HepG2 (cell line): ENCODE results near the gene UBL4B. TPM values are rescaled to one million over a fixed set of nuclear protein-coding genes. Genes with fewer than 3 reads are reported as not detected.

Experiments
- ATAC-seq: fragments of 200-7000 bp; cut with Tn5 transposase; 3 replicates; pipeline ENCODE4 v1.9.1; 2020; ENCODE audit warnings: mild to moderate bottlenecking, moderate library complexity
- BruUV-seq: library from RNA; stranded (reverse); fragments of 400-500 nt; replicated peaks from 2 replicates; lab custom pipeline; 2021; lab: Mats Ljungman, UMichigan
- CTCF ChIA-PET: fragments of 300-600 bp; formaldehyde crosslinking; extraction: SDS; loops from one replicate; lab custom pipeline; 2021; ENCODE audit warnings: low total read pairs, inconsistent platforms, low intra/inter-chr PET ratio; lab: Yijun Ruan, JAX
- POLR2A ChIA-PET: fragments of 350-600 bp; sonication (Branson Sonifier 250); formaldehyde crosslinking; loops from one replicate; lab custom pipeline; 2020; ENCODE audit warnings: antibody characterized with exemption, inconsistent platforms; lab: Yijun Ruan, JAX
- DNase-seq: peaks from one replicate; pipeline ENCODE4 v3.0.0-alpha.2; 2015; ENCODE audit warnings: low spot score
- FAIRE-seq: peaks from 3 replicates; lab custom pipeline; 2011; peaks lifted over from hg19 to GRCh38; lab: Jason Lieb, UNC
- H2AFZ ChIP-seq: one replicate; pipeline ENCODE4 v1.6.1; 2011; ENCODE audit warnings: low read length, inconsistent platforms
- H3K27ac ChIP-seq: fragments of 300-600 bp; 3 replicates; pipeline ENCODE4 v1.8.0; 2011; ENCODE audit warnings: mixed run types, mild to moderate bottlenecking, mixed read lengths, low read length, inconsistent platforms; ENCODE audit not compliant: insufficient read depth; ENCODE audit errors: extremely low read length
- H3K27me3 ChIP-seq, 2 experiments: fragments of 200-600 bp in 1 of 2; 2 replicates in 1 of 2; 3 replicates in 1 of 2; pipeline versions ENCODE4 v1.6.0 to v1.8.0; 2011; ENCODE audit warnings: low read length in 2 of 2, mild to moderate bottlenecking in 2 of 2, moderate library complexity in 2 of 2, inconsistent platforms in 1 of 2; ENCODE audit not compliant: insufficient read depth in 2 of 2, control insufficient read depth in 1 of 2
- H3K36me3 ChIP-seq, 2 experiments: fragments of 200-600 bp in 1 of 2; replicated peaks in 1 of 2; 2 replicates in 1 of 2; 3 replicates in 1 of 2; pipeline versions ENCODE4 v1.5.1 to v1.8.0; 2011; ENCODE audit warnings: low read length in 2 of 2, inconsistent platforms in 1 of 2; ENCODE audit not compliant: insufficient read depth in 2 of 2, control insufficient read depth in 1 of 2
- H3K4me1 ChIP-seq: 2 replicates; pipeline ENCODE4 v1.5.1; 2012; ENCODE audit warnings: low read length, inconsistent platforms; ENCODE audit not compliant: insufficient read depth
- H3K4me2 ChIP-seq: 2 replicates; pipeline ENCODE4 v1.6.0; 2011; ENCODE audit warnings: low read depth, low read length, inconsistent platforms
- H3K4me3 ChIP-seq, 3 experiments: fragments of 200-600 bp in 1 of 3; sonication (generic), shearing (Covaris generic) in 1 of 3; replicated peaks in 1 of 3; 2 replicates each; pipeline ENCODE4 v1.5.1; 2011 to 2016; ENCODE audit warnings: low read length in 3 of 3, inconsistent platforms in 2 of 3, low read depth in 2 of 3, mild to moderate bottlenecking in 2 of 3, control low read depth in 1 of 3, mixed read lengths in 1 of 3; ENCODE audit not compliant: insufficient read depth in 1 of 3
- H3K79me2 ChIP-seq: one replicate; pipeline ENCODE4 v1.6.1; 2011; ENCODE audit warnings: low read length, inconsistent platforms; ENCODE audit not compliant: insufficient read depth
- H3K9ac ChIP-seq: 2 replicates; pipeline ENCODE4 v1.6.0; 2011; ENCODE audit warnings: mild to moderate bottlenecking, low read depth, low read length, inconsistent platforms; ENCODE audit not compliant: insufficient read depth
- H3K9me3 ChIP-seq: 2 replicates; pipeline ENCODE4 v1.5.1; 2012; ENCODE audit warnings: mild to moderate bottlenecking, low read length
- H4K20me1 ChIP-seq: 2 replicates; pipeline ENCODE4 v1.6.0; 2011; ENCODE audit warnings: inconsistent platforms, mild to moderate bottlenecking, low read length, moderate library complexity; ENCODE audit not compliant: insufficient read depth
- HCFC1 ChIP-seq: fragments of 150-350 bp; IDR thresholded peaks from 2 replicates; pipeline ENCODE4 v1.6.1; 2014; ENCODE audit warnings: low read depth, low read length
- HHEX ChIP-seq: IDR thresholded peaks from 2 replicates; pipeline ENCODE4 v1.6.1; 2016; ENCODE audit warnings: control low read depth
- KDM1A ChIP-seq: IDR thresholded peaks from 2 replicates; pipeline ENCODE4 v1.6.1; 2016; ENCODE audit warnings: missing compliant biosample characterization
- MEIS1 ChIP-seq: sonication (generic); formaldehyde crosslinking; IDR thresholded peaks from 2 replicates; pipeline ENCODE4 v1.9.0; 2021; ENCODE audit warnings: mild to moderate bottlenecking, missing genetic modification reagents, moderate library complexity, borderline replicate concordance
- ZC3H13 ChIP-seq: sonication (generic); formaldehyde crosslinking; IDR thresholded peaks from 2 replicates; pipeline ENCODE4 v1.8.1; 2023; ENCODE audit warnings: mild to moderate bottlenecking, missing genetic modification reagents, moderate library complexity
- ZKSCAN5 ChIP-seq: sonication (generic); formaldehyde crosslinking; IDR thresholded peaks from 2 replicates; pipeline ENCODE4 v1.5.1; 2020; ENCODE audit warnings: mild to moderate bottlenecking, missing genetic modification reagents
- WGBS: methylation state at CpG from one replicate; pipeline ENCODE4 v1.1.6; 2017; ENCODE audit warnings: low lambda C conversion rate; 5-methylcytosine and 5-hydroxymethylcytosine counted together
- in situ Hi-C: cut with HindIII; loops from 2 replicates; pipeline ENCODE4 v1.10.0; 2017; ENCODE audit warnings: low pct_unique_long_range_greater_than_20kb; ENCODE audit not compliant: extremely low pct_ligation_motif_present
- intact Hi-C: fragments of 100-400 bp; cut with micrococcal nuclease; formaldehyde crosslinking; loops from one replicate; pipeline ENCODE4 v1.10.0; 2022; ENCODE audit not compliant: unreplicated experiment
- polyA plus RNA-seq, 8 experiments: library from polyadenylated mRNA; depleted of rRNA in 3 of 8; stranded (reverse) in 7 of 8; unstranded in 1 of 8; fragments of >200 nt; fragmentation: Illumina TruSeq in 4 of 8; extraction: Trizol in 4 of 8; gene quantifications; 2 replicates each; pipeline versions ENCODE4 v1.2.1 to v1.2.3, GENCODE V29; 2011 to 2016; ENCODE audit warnings: low read depth in 4 of 8, missing spikeins in 1 of 8, mixed read lengths in 1 of 8; ENCODE audit not compliant: insufficient read depth in 1 of 8
- total RNA-seq, 5 experiments: library from RNA; depleted of rRNA; stranded (reverse); fragments of >200 nt; fragmentation: Illumina TruSeq; extraction: Trizol; gene quantifications; 2 replicates each; pipeline ENCODE4 v1.2.3, GENCODE V29; 2016; ENCODE audit warnings: low read depth in 1 of 5
- TF ChIP-seq, protein P1 (sequence below): IDR thresholded peaks from 2 replicates; pipeline ENCODE4 v1.6.1; 2016; ENCODE audit warnings: mild to moderate bottlenecking
- TF ChIP-seq, protein P2 (sequence below): sonication (generic); formaldehyde crosslinking; IDR thresholded peaks from 2 replicates; pipeline ENCODE4 v1.4.0; 2020; ENCODE audit warnings: mild to moderate bottlenecking, missing genetic modification reagents

The UBL4B gene
- total and polyA plus RNA-seq, 2 of the 13 experiments (the other 11 are each of a cell fraction or from before 2014, with no cell fraction given) = not detected

DNA sequence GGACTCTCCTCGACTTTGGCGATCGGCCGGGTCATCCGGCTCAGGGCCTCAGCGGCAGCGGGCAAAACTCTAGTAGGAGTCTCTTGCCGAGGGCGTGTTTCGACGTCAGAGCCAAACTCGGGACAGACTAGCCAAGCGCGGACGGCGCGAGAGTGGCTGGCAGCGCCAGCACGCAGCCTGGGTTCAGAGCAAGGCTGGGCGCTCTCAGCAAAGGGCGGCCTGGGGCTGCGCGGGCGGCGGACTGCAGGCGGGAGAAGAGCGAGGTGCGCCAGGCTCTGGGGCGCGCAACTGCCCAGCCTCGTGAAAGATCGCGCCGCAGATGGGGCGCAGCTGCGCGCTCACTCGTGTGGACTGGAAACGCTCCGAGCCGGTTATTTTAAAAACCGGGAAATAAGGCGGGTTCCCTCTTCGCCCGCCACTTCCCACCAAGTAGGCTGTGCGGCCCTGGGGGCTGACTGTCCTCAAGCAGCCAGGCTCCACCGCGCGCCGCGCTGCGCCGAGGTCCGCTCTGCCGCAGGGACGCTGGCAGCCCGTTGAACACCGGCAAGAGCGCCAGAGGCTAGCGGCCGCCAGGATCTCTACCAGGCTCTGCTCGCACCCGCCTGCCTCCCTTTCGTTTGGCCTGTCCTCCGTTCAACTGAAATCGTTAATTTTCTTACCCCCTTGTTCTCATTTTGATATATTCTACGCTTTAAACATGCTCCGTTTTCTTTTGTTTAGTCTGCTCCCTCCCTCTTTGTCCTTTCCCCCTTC, 44.2 kb upstream of the UBL4B start (continued):
- TF ChIP-seq, protein P1, sequence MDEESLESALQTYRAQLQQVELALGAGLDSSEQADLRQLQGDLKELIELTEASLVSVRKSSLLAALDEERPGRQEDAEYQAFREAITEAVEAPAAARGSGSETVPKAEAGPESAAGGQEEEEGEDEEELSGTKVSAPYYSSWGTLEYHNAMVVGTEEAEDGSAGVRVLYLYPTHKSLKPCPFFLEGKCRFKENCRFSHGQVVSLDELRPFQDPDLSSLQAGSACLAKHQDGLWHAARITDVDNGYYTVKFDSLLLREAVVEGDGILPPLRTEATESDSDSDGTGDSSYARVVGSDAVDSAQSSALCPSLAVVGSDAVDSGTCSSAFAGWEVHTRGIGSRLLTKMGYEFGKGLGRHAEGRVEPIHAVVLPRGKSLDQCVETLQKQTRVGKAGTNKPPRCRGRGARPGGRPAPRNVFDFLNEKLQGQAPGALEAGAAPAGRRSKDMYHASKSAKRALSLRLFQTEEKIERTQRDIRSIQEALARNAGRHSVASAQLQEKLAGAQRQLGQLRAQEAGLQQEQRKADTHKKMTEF (CRISPR knock-in tag) = no peak
- TF ChIP-seq KDM1A (CRISPR knock-in tag) = no peak

DNA sequence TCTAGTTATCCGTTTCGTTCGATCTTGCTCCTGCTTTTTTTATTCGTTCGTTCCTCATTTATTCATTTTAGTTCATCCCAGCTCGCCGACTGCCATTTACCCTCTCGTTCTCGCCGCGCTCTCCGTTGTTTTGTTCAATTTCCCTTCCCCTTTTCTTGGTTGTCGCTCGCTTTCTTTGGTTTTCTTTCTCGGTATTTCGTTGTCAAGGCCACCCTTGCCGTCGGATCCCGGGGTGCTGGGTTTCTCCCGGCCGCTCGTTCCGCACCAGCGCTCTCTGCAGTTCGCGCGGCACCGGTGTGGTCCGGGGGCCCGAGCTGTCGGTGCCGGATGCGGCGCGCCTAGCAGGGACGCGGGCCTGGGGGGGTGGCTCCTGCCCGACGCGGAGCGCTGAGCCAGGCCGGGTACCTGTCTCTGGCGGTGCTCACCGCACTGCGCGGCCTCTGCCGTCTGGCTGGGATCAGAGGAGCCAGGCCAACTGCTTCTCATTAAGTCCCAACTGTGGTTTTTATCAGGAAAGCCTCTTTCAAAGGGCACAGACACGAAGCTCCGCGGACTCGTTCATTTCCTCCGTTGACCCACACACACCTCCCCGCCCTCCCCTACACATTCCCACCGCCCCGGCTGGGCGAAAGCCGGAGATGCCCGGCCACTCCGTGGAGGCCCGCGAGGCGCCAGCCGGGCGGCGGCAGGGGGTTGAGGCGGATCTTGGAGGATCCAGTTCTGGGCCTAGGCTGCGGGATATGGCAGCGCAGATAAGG, 43.4 kb upstream of the UBL4B start:
- no peak overlapping the region for H2AFZ ChIP-seq
- ChIA-PET POLR2A (no interaction called here), CTCF (no interaction called here)
- no peak for FAIRE-seq
- no peaks in the 10 kb centered on the region for H3K36me3 ChIP-seq
- H4K20me1 ChIP-seq = no peaks in the 10 kb centered on the region
- no peak overlapping the region for H3K4me2 ChIP-seq
- H3K9me3 ChIP-seq = no peaks in the 10 kb centered on the region
- intact Hi-C loops (no loop called here), in situ Hi-C loops (no loop called here)
- no peak overlapping the region for H3K9ac ChIP-seq
- no peak overlapping the region for H3K27ac ChIP-seq
- DNase-seq = no peak
- no peaks in the 10 kb centered on the region for H3K79me2 ChIP-seq
- ATAC-seq = no peak
- no TSS peak for BruUV-seq
- TF ChIP-seq HCFC1 = no peak
- no peak for TF ChIP-seq MEIS1 (CRISPR knock-in tag)
- TF ChIP-seq ZC3H13 (CRISPR knock-in tag) = no peak
- TF ChIP-seq, protein P2, sequence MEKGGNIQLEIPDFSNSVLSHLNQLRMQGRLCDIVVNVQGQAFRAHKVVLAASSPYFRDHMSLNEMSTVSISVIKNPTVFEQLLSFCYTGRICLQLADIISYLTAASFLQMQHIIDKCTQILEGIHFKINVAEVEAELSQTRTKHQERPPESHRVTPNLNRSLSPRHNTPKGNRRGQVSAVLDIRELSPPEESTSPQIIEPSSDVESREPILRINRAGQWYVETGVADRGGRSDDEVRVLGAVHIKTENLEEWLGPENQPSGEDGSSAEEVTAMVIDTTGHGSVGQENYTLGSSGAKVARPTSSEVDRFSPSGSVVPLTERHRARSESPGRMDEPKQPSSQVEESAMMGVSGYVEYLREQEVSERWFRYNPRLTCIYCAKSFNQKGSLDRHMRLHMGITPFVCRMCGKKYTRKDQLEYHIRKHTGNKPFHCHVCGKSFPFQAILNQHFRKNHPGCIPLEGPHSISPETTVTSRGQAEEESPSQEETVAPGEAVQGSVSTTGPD (CRISPR knock-in tag) = no peak
- no peak for TF ChIP-seq HHEX (CRISPR knock-in tag)
- TF ChIP-seq ZKSCAN5 (CRISPR knock-in tag) = no peak
- no peak overlapping the region for H3K4me3 ChIP-seq
- peaks cover 5 to 24% of the 10 kb centered on the region in 2 experiments; a peak in 4 of 5 replicates for H3K27me3 ChIP-seq
- 84% methylated on average over 68 of the region's 68 CpGs for WGBS
- no peaks in the 10 kb centered on the region for H3K4me1 ChIP-seq
